ENCODE results near the gene WIZ. TPM values are rescaled to one million over a fixed set of nuclear protein-coding genes. Genes with fewer than 3 reads are reported as not detected.
"Not testable (repeated sequence)": the region's sequence is repeated elsewhere in the genome, so short reads cannot be mapped to it uniquely, and the experiment has no call there.

Gene WIZ
- total and polyA plus RNA-seq, 2 experiments from 2014 or later, result 40.3 to 82.7 TPM

- H3K27ac ChIP-seq, result no peak overlapping the region
- H3K36me3 ChIP-seq, result no peaks in the 10 kb centered on the region
- no peaks in the 10 kb centered on the region for H3K9me3 ChIP-seq (ENCODE audit: low read depth)
- H3K27me3 ChIP-seq, result peaks cover 2% of the 10 kb centered on the region
- TF ChIP-seq CTCF (IDR thresholded peaks at IDR 0.05; ENCODE audit: low read depth, low read length), result no peak
- H3K4me1 ChIP-seq (ENCODE audit: low read depth), result no peaks in the 10 kb centered on the region
- DNase-seq (ENCODE audit: low read depth in 1 of 2, low spot score in 1 of 2), result no peak
- H3K4me3 ChIP-seq, result no peak overlapping the region
Measured at GRCh38 chr19:15475611-15476010, 25.9 kb upstream of the WIZ start.

GRCh38 chr19:15475169-15475568, 25.4 kb upstream of the WIZ start:
- peaks cover 7% of the 10 kb centered on the region for H3K27me3 ChIP-seq
- H3K4me3 ChIP-seq, result no peak overlapping the region
- no peaks in the 10 kb centered on the region for H3K4me1 ChIP-seq (ENCODE audit: low read depth)
- TF ChIP-seq CTCF (IDR thresholded peaks at IDR 0.05; ENCODE audit: low read depth, low read length), result no peak
- H3K9me3 ChIP-seq (ENCODE audit: low read depth), result no peaks in the 10 kb centered on the region
- H3K27ac ChIP-seq, result no peak overlapping the region
- H3K36me3 ChIP-seq, result no peaks in the 10 kb centered on the region
- no peak for DNase-seq (ENCODE audit: low read depth in 1 of 2, low spot score in 1 of 2)

- not testable (repeated sequence) for H3K27ac ChIP-seq; H3K4me1 ChIP-seq (ENCODE audit: low read depth); H3K4me3 ChIP-seq; DNase-seq (ENCODE audit: low read depth in 1 of 2, low spot score in 1 of 2); H3K36me3 ChIP-seq; H3K9me3 ChIP-seq (ENCODE audit: low read depth)
- peaks cover 20% of the 10 kb centered on the region for H3K27me3 ChIP-seq
Measured at GRCh38 chr19:15473821-15474220, 24.1 kb upstream of the WIZ start.

GRCh38 chr19:15471639-15472101, 21.9 kb upstream of the WIZ start:
- no peak for DNase-seq (ENCODE audit: low read depth in 1 of 2, low spot score in 1 of 2)
- no peak overlapping the region for H3K27ac ChIP-seq
- H3K9me3 ChIP-seq (ENCODE audit: low read depth), result no peaks in the 10 kb centered on the region
- H3K27me3 ChIP-seq, result peaks cover 37% of the 10 kb centered on the region
- no peaks in the 10 kb centered on the region for H3K4me1 ChIP-seq (ENCODE audit: low read depth)
- no peak for TF ChIP-seq CTCF (IDR thresholded peaks at IDR 0.05; ENCODE audit: low read depth, low read length)
- H3K4me3 ChIP-seq, result no peak overlapping the region
- no peaks in the 10 kb centered on the region for H3K36me3 ChIP-seq

- no peak for TF ChIP-seq CTCF (IDR thresholded peaks at IDR 0.05; ENCODE audit: low read depth, low read length)
- Histone ChIP-seq H3K4me3 (no peak overlapping the region), H3K27ac (no peak overlapping the region), H3K27me3 (peaks cover 37% of the 10 kb centered on the region), H3K36me3 (no peaks in the 10 kb centered on the region), H3K4me1 (ENCODE audit: low read depth) (no peaks in the 10 kb centered on the region), H3K9me3 (ENCODE audit: low read depth) (no peaks in the 10 kb centered on the region)
- DNase-seq (ENCODE audit: low read depth in 1 of 2, low spot score in 1 of 2), result peak in 1 of 2 donors; percentile 49
Measured at GRCh38 chr19:15469513-15470297, 19.9 kb upstream of the WIZ start.

GRCh38 chr19:15468675-15469512, 19.1 kb upstream of the WIZ start:
- no peaks in the 10 kb centered on the region for H3K9me3 ChIP-seq (ENCODE audit: low read depth)
- H3K36me3 ChIP-seq, result no peaks in the 10 kb centered on the region
- no peak for TF ChIP-seq CTCF (IDR thresholded peaks at IDR 0.05; ENCODE audit: low read depth, low read length)
- no peak for DNase-seq (ENCODE audit: low read depth in 1 of 2, low spot score in 1 of 2)
- H3K27ac ChIP-seq, result no peak overlapping the region
- peaks cover 37% of the 10 kb centered on the region for H3K27me3 ChIP-seq
- no peaks in the 10 kb centered on the region for H3K4me1 ChIP-seq (ENCODE audit: low read depth)
- H3K4me3 ChIP-seq, result no peak overlapping the region

All from cardiac muscle cell (in vitro differentiated cells and primary cell).